ENCODE measurements around the gene ARHGAP33.
A peak's percentile ranks its signal among the peaks of the same experiment; 100 is the strongest.
"Not testable (repeated sequence)": the region's sequence is repeated elsewhere in the genome, so short reads cannot be mapped to it uniquely, and the experiment has no call there.

ARHGAP33 gene

GRCh38 chr19:35795564-35795963 is 20.2 kb downstream of the ARHGAP33 start:
- DNase-seq, result not testable (repeated sequence)

GRCh38 chr19:35796645-35797542 is 21.5 kb downstream of the ARHGAP33 start:
- DNase-seq, result no peak

- no peak for DNase-seq
Observed at GRCh38 chr19:35797663-35798062, 22.3 kb downstream of the ARHGAP33 start.

GRCh38 chr19:35801828-35802227 is 26.5 kb downstream of the ARHGAP33 start:
- no peak for DNase-seq

GRCh38 chr19:35805526-35806102 is 30.2 kb downstream of the ARHGAP33 start:
- no peak for DNase-seq

GRCh38 chr19:35806597-35806996 is 31.2 kb downstream of the ARHGAP33 start:
- DNase-seq, result no peak

GRCh38 chr19:35807633-35808032 is 32.3 kb downstream of the ARHGAP33 start:
- no peak for DNase-seq

- DNase-seq, result no peak
Observed at GRCh38 chr19:35811317-35812219, 36.2 kb downstream of the ARHGAP33 start.

GRCh38 chr19:35812220-35813042 is 37.1 kb downstream of the ARHGAP33 start, which contains the start of gene PRODH2:
Gene PRODH2, minus strand, starts transcription at chr19:35812845. Its CDS starts 40 bp downstream, at chr19:35812805.
- no peak for DNase-seq

- DNase-seq, result no peak
Observed at GRCh38 chr19:35813043-35813890, 37.9 kb downstream of the ARHGAP33 start.

- DNase-seq, result no peak
Observed at GRCh38 chr19:35816262-35816661, 40.9 kb downstream of the ARHGAP33 start.

GRCh38 chr19:35816846-35817245 is 41.5 kb downstream of the ARHGAP33 start:
- DNase-seq, result no peak

GRCh38 chr19:35818445-35818844 is 43.1 kb downstream of the ARHGAP33 start:
- no peak for DNase-seq

GRCh38 chr19:35822579-35822978 is 47.2 kb downstream of the ARHGAP33 start:
- DNase-seq, result no peak

- no peak for DNase-seq
Observed at GRCh38 chr19:35824150-35824549, 48.8 kb downstream of the ARHGAP33 start.

- DNase-seq, result peak; percentile 75
Observed at GRCh38 chr19:35828692-35829301, 53.4 kb downstream of the ARHGAP33 start.

GRCh38 chr19:35830986-35831385 is 55.6 kb downstream of the ARHGAP33 start:
- no peak for DNase-seq

- no peak for DNase-seq
Observed at GRCh38 chr19:35832054-35832453, 56.7 kb downstream of the ARHGAP33 start.

- DNase-seq, result no peak
Observed at GRCh38 chr19:35833972-35834371, 58.6 kb downstream of the ARHGAP33 start.

- DNase-seq, result not testable (repeated sequence)
Observed at GRCh38 chr19:35836096-35836495, 60.7 kb downstream of the ARHGAP33 start.
